Liver (tissue), 9 donors: ENCODE data around the gene MYO18A. TPM values are rescaled to one million over a fixed set of nuclear protein-coding genes. Genes with fewer than 3 reads are reported as not detected.

Source experiments
- DNase-seq: peaks from one replicate; pipeline ENCODE4 v3.0.0-alpha.2; 2017; ENCODE audit warnings: low spot score
- H3K27ac ChIP-seq, 2 donors: one replicate each; pipeline ENCODE4 v1.7.0; 2013; ENCODE audit warnings: inconsistent platforms in 2 of 2, low read length in 2 of 2, control low read depth in 1 of 2, low read depth in 1 of 2, mild to moderate bottlenecking in 1 of 2
- H3K27me3 ChIP-seq, 4 donors: one replicate each; pipeline versions ENCODE4 v1.6.1 to v1.7.0; 2013; ENCODE audit warnings: low read length in 3 of 4, inconsistent platforms in 1 of 4, mild to moderate bottlenecking in 1 of 4, moderate library complexity in 1 of 4; ENCODE audit not compliant: control insufficient read depth in 4 of 4, insufficient read depth in 4 of 4
- H3K36me3 ChIP-seq, 4 donors: one replicate each; pipeline versions ENCODE4 v1.6.1 to v1.7.0; 2013; ENCODE audit warnings: low read length in 3 of 4, mild to moderate bottlenecking in 3 of 4, low read depth in 1 of 4, moderate library complexity in 1 of 4; ENCODE audit not compliant: control insufficient read depth in 4 of 4, insufficient read depth in 3 of 4
- H3K4me1 ChIP-seq, 4 donors: one replicate each; pipeline versions ENCODE4 v1.6.1 to v1.7.0; 2013; ENCODE audit warnings: low read length in 3 of 4, mild to moderate bottlenecking in 3 of 4, moderate library complexity in 1 of 4; ENCODE audit not compliant: control insufficient read depth in 4 of 4, insufficient read depth in 4 of 4
- H3K4me3 ChIP-seq, 3 donors: one replicate each; pipeline versions ENCODE4 v1.6.1 to v1.7.0; 2013; ENCODE audit warnings: low read length in 3 of 3, control low read depth in 1 of 3, low read depth in 1 of 3, mild to moderate bottlenecking in 1 of 3
- H3K9ac ChIP-seq, 2 donors: one replicate each; pipeline ENCODE4 v1.7.0; 2013; ENCODE audit warnings: low read length in 2 of 2, mild to moderate bottlenecking in 2 of 2, moderate library complexity in 2 of 2, control low read depth in 1 of 2, low read depth in 1 of 2
- H3K9me3 ChIP-seq, 4 donors: one replicate each; pipeline versions ENCODE4 v1.6.1 to v1.7.0; 2013; ENCODE audit warnings: low read length in 3 of 4; ENCODE audit not compliant: control insufficient read depth in 4 of 4
- ATF3 ChIP-seq: IDR thresholded peaks from 2 replicates; pipeline ENCODE4 v1.6.1; 2016; ENCODE audit warnings: antibody characterized with exemption
- CTCF ChIP-seq: fragments of 150-350 bp; IDR thresholded peaks from 2 replicates; pipeline ENCODE4 v1.5.1; 2017; ENCODE audit warnings: improper control_type of control experiment, low read depth, low read length; ENCODE audit not compliant: missing input control
- EGR1 ChIP-seq, 2 donors: IDR thresholded peaks; 2 replicates each; pipeline ENCODE4 v1.6.1; 2016 to 2018; ENCODE audit warnings: antibody characterized with exemption in 2 of 2, low read depth in 2 of 2
- FOXA1 ChIP-seq: IDR thresholded peaks from 2 replicates; pipeline ENCODE4 v1.6.1; 2016; ENCODE audit warnings: antibody characterized with exemption
- FOXA2 ChIP-seq: IDR thresholded peaks from 2 replicates; pipeline ENCODE4 v1.6.1; 2016; ENCODE audit warnings: antibody characterized with exemption
- GABPA ChIP-seq, 2 donors: IDR thresholded peaks in 1 of 2; conservative IDR thresholded peaks in 1 of 2; 2 replicates each; pipeline ENCODE4 v1.6.1; 2016; ENCODE audit warnings: antibody characterized with exemption in 2 of 2, mild to moderate bottlenecking in 1 of 2, moderate library complexity in 1 of 2
- HNF4A ChIP-seq, 2 donors: conservative IDR thresholded peaks; 2 replicates each; pipeline ENCODE4 v1.6.1; 2016; ENCODE audit warnings: antibody characterized with exemption in 2 of 2, mild to moderate bottlenecking in 2 of 2
- HNF4G ChIP-seq: IDR thresholded peaks from 2 replicates; pipeline ENCODE4 v1.6.1; 2016; ENCODE audit warnings: antibody characterized with exemption
- JUND ChIP-seq, 2 donors: IDR thresholded peaks; 2 replicates each; pipeline ENCODE4 v1.6.1; 2016; ENCODE audit warnings: antibody characterized with exemption in 2 of 2
- MAX ChIP-seq: IDR thresholded peaks from 2 replicates; pipeline ENCODE4 v1.6.1; 2016; ENCODE audit warnings: antibody characterized with exemption
- NR2F2 ChIP-seq: IDR thresholded peaks from 2 replicates; pipeline ENCODE4 v1.6.1; 2016; ENCODE audit warnings: antibody characterized with exemption
- RAD21 ChIP-seq, 2 donors: IDR thresholded peaks; 2 replicates each; pipeline ENCODE4 v1.6.1; 2016; ENCODE audit warnings: antibody characterized with exemption in 2 of 2, mild to moderate bottlenecking in 2 of 2
- REST ChIP-seq: IDR thresholded peaks from 2 replicates; pipeline ENCODE4 v1.6.1; 2016; ENCODE audit warnings: antibody characterized with exemption, mild to moderate bottlenecking
- RXRA ChIP-seq, 2 donors: IDR thresholded peaks; 2 replicates each; pipeline ENCODE4 v1.6.1; 2017 to 2018; ENCODE audit warnings: antibody characterized with exemption in 2 of 2, mild to moderate bottlenecking in 1 of 2
- SP1 ChIP-seq: IDR thresholded peaks from 2 replicates; pipeline ENCODE4 v1.6.1; 2018; ENCODE audit warnings: antibody characterized with exemption, mild to moderate bottlenecking
- TAF1 ChIP-seq: conservative IDR thresholded peaks from 2 replicates; pipeline ENCODE4 v1.6.1; 2016; ENCODE audit warnings: antibody characterized with exemption, mild to moderate bottlenecking
- YY1 ChIP-seq: IDR thresholded peaks from 2 replicates; pipeline ENCODE4 v1.6.1; 2016; ENCODE audit warnings: antibody characterized with exemption, mild to moderate bottlenecking
- ZBTB33 ChIP-seq: IDR thresholded peaks from 2 replicates; pipeline ENCODE4 v1.6.1; 2016; ENCODE audit warnings: antibody characterized with exemption
- WGBS: extraction: QIAGEN DNeasy Blood & Tissue Kit; methylation state at CpG from one replicate; pipeline ENCODE4 v1.1.7; 2013; 5-methylcytosine and 5-hydroxymethylcytosine counted together
- polyA plus RNA-seq, 2 donors: library from polyadenylated mRNA; stranded (reverse) in 1 of 2; unstranded in 1 of 2; fragments of 200-250 nt in 1 of 2; fragments of >200 nt in 1 of 2; fragmentation: Nextera tagmentation in 1 of 2; extraction: Ambion mirVana in 1 of 2; gene quantifications; one replicate each; pipeline versions ENCODE4 v1.2.1 to v1.2.3, GENCODE V29; 2013 to 2015
- total RNA-seq, 2 donors: library from RNA; depleted of rRNA; stranded (reverse); fragments of >200 nt; gene quantifications; one replicate each; pipeline ENCODE4 v1.2.3, GENCODE V29; 2014
- donor health status: healthy.
- donor health status: healthy.
- donor health status: healthy.
- donor health status: healthy.
- donor health status: healthy.

Gene MYO18A
- total and polyA plus RNA-seq, 4 donors = 26.3 to 81.6 (median 37.3) TPM

GRCh38 chr17:29148257-29148789 is 31.9 kb downstream of the MYO18A start:
- H3K9ac ChIP-seq = peak overlapping the region; percentile 13 to 72
- TF ChIP-seq RAD21 (IDR thresholded peaks at IDR 0.05) = no peak
- TF ChIP-seq EGR1 (IDR thresholded peaks at IDR 0.05; ENCODE audit: low read depth in 2 of 2) = no peak
- no peak for TF ChIP-seq YY1
- no peak for TF ChIP-seq ZBTB33
- TF ChIP-seq HNF4A (conservative IDR thresholded peaks at IDR 0.05) = no peak
- no peak for TF ChIP-seq GABPA (IDR thresholded peaks at IDR 0.05 in 1 of 2, conservative IDR thresholded peaks at IDR 0.05 in 1 of 2)
- no peak for TF ChIP-seq SP1
- TF ChIP-seq CTCF = no peak
- no peak for TF ChIP-seq JUND (IDR thresholded peaks at IDR 0.05)
- no peak for TF ChIP-seq FOXA1
- TF ChIP-seq ATF3 = no peak
- no peak for TF ChIP-seq TAF1
- no peak for TF ChIP-seq REST
- TF ChIP-seq FOXA2 = no peak
- no peak for TF ChIP-seq HNF4G
- no peak for TF ChIP-seq NR2F2
- TF ChIP-seq RXRA (IDR thresholded peaks at IDR 0.05) = no peak
- no peak for TF ChIP-seq MAX
- peak overlapping the region in 2 of 3 donors; percentile 43 to 48 for H3K4me3 ChIP-seq
- H3K27ac ChIP-seq = peak overlapping the region; percentile 72 to 81
- no peak for DNase-seq
- no peaks in the 10 kb centered on the region for H3K36me3 ChIP-seq
- WGBS = 34% methylated on average over 5 of the region's 5 CpGs
- no peaks in the 10 kb centered on the region for H3K9me3 ChIP-seq
- no peaks in the 10 kb centered on the region for H3K27me3 ChIP-seq
- H3K4me1 ChIP-seq = peaks cover 8 to 56% (median 41%) of the 10 kb centered on the region in 4 donors
